Heart left ventricle (tissue), 13 donors: Measurements from ENCODE around the gene NFKBIL1.

ENCODE experiments used
- POLR2A ChIP-seq, 2 donors: fragments of 450-650 bp; IDR thresholded peaks; one replicate each; pipeline ENCODE4 v1.6.1; 2017; ENCODE audit warnings: antibody characterized with exemption in 2 of 2, mild to moderate bottlenecking in 2 of 2, moderate library complexity in 2 of 2
- TF ChIP-seq, protein P1 (sequence below), 12 donors: fragments of 200-600 bp; sonication (generic) in 4 of 12; IDR thresholded peaks; one replicate each; pipeline versions ENCODE4 v1.5.0 to v1.8.0; 2018 to 2022; ENCODE audit warnings: antibody characterized with exemption in 12 of 12, mild to moderate bottlenecking in 5 of 12
- donor health status: ischemic (EF 13 %, LVEDD 7.1; RV severe dilation, severe dysfunction).
- donor health status: DM: no; HTN: yes; CAD: no.
- donor health status: DM: no; HTN: no; CAD: no.
- donor health status: ischemic (EF 25% LVEDD 6.9; RV normal size, moderate dysfunction).
- donor health status: ischemic (EF 25% LVEDD 5.7; RV mildly dilated, moderate dysfunction).
- donor health status: ischemic (EF 35%, LVEDD 5.7; RV mildly dilated, moderate dysfunction).
- donor health status: nonischemic (EF 11% LVEDD 7.7; RV severe dilation, severe dysfunction).
- donor health status: DM: yes; HTN: yes; CAD: no.
- donor health status: PGD.
- donor health status: ischemic (EF 29% LVEDD 5.4; RV normal size, mild dysfunction).
- donor health status: nonischemic (EF 23%, LVEDD 6.1; RV moderate dilation, normal function).

DNA sequence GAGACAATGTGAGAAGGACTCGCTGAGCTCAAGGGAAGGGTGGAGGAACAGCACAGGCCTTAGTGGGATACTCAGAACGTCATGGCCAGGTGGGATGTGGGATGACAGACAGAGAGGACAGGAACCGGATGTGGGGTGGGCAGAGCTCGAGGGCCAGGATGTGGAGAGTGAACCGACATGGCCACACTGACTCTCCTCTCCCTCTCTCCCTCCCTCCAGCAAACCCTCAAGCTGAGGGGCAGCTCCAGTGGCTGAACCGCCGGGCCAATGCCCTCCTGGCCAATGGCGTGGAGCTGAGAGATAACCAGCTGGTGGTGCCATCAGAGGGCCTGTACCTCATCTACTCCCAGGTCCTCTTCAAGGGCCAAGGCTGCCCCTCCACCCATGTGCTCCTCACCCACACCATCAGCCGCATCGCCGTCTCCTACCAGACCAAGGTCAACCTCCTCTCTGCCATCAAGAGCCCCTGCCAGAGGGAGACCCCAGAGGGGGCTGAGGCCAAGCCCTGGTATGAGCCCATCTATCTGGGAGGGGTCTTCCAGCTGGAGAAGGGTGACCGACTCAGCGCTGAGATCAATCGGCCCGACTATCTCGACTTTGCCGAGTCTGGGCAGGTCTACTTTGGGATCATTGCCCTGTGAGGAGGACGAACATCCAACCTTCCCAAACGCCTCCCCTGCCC is 29.6 kb downstream of the NFKBIL1 start:
- TF ChIP-seq, protein P1, sequence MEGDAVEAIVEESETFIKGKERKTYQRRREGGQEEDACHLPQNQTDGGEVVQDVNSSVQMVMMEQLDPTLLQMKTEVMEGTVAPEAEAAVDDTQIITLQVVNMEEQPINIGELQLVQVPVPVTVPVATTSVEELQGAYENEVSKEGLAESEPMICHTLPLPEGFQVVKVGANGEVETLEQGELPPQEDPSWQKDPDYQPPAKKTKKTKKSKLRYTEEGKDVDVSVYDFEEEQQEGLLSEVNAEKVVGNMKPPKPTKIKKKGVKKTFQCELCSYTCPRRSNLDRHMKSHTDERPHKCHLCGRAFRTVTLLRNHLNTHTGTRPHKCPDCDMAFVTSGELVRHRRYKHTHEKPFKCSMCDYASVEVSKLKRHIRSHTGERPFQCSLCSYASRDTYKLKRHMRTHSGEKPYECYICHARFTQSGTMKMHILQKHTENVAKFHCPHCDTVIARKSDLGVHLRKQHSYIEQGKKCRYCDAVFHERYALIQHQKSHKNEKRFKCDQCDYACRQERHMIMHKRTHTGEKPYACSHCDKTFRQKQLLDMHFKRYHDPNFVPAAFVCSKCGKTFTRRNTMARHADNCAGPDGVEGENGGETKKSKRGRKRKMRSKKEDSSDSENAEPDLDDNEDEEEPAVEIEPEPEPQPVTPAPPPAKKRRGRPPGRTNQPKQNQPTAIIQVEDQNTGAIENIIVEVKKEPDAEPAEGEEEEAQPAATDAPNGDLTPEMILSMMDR (IDR thresholded peaks at IDR 0.05): no peak
- TF ChIP-seq POLR2A (IDR thresholded peaks at IDR 0.05): no peak
